IPS DF 6.9 (cell line): ENCODE data around the gene MED16.

Source experiments
- DNase-seq: peaks from one replicate; pipeline ENCODE4 v3.0.0-alpha.2; 2013; ENCODE audit warnings: low read depth, low spot score
- H3K27ac ChIP-seq: one replicate; pipeline ENCODE4 v1.5.1; 2013; ENCODE audit warnings: low read length, control low read depth
- H3K27me3 ChIP-seq: 2 replicates; pipeline ENCODE4 v1.6.1; 2013; ENCODE audit warnings: mild to moderate bottlenecking, low read length; ENCODE audit not compliant: control insufficient read depth, insufficient read depth
- H3K36me3 ChIP-seq: 2 replicates; pipeline ENCODE4 v1.6.1; 2013; ENCODE audit warnings: low read length; ENCODE audit not compliant: control insufficient read depth, insufficient read depth
- H3K4me1 ChIP-seq: 2 replicates; pipeline ENCODE4 v1.6.1; 2013; ENCODE audit warnings: low read length; ENCODE audit not compliant: control insufficient read depth, insufficient read depth
- H3K4me3 ChIP-seq: 2 replicates; pipeline ENCODE4 v1.5.1; 2013; ENCODE audit warnings: mild to moderate bottlenecking, low read length
- H3K9me3 ChIP-seq: 2 replicates; pipeline ENCODE4 v1.6.1; 2013; ENCODE audit warnings: low read length, inconsistent platforms; ENCODE audit not compliant: control insufficient read depth, insufficient read depth
- WGBS: extraction: QIAGEN DNeasy Blood & Tissue Kit; methylation state at CpG from one replicate; pipeline ENCODE4 v1.1.7; 2013; ENCODE audit warnings: mixed read lengths, missing lambda C conversion rate; ENCODE audit not compliant: insufficient read length, insufficient coverage; 5-methylcytosine and 5-hydroxymethylcytosine counted together

Gene MED16

GRCh38 chr19:918481-919198 lies 25.7 kb upstream of the MED16 start:
- peaks cover 28% of the 10 kb centered on the region for H3K27me3 ChIP-seq
- DNase-seq = no peak

DNA sequence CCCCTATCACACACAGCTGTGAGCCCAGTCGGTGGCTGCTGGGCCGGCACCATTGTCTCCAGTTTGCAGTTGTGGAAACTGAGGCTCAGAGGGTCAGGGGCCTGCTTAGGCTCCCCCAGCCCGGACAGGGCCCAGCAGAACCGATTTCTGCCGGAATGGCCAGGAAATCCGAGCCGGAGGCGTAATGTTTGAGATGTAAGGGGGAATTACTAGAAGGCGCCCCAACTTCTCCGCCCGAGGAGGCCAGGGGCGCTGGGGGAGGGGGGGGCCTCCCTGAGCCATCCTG lies 25.1 kb upstream of the MED16 start:
- Histone ChIP-seq H3K27ac (no peak overlapping the region), H3K4me3 (peak overlapping the region; percentile 45; the same call in 1 of the 2 replicates), H3K27me3 (peaks cover 28% of the 10 kb centered on the region), H3K9me3 (no peaks in the 10 kb centered on the region), H3K4me1 (peaks cover 4% of the 10 kb centered on the region), H3K36me3 (peaks cover 2% of the 10 kb centered on the region; the same call in 1 of the 2 replicates)
- no CpG with 5 or more reads among the region's 12 CpGs for WGBS
- no peak for DNase-seq

More at GRCh38 chr19:918481-919198, 25.7 kb upstream of the MED16 start:
- H3K27ac ChIP-seq = no peak overlapping the region
- peak overlapping the region; percentile 40; the same call in 1 of the 2 replicates for H3K4me3 ChIP-seq
- no CpG with 5 or more reads among the region's 58 CpGs for WGBS
- H3K9me3 ChIP-seq = no peaks in the 10 kb centered on the region
- peaks cover 2% of the 10 kb centered on the region; the same call in 1 of the 2 replicates for H3K36me3 ChIP-seq
- peaks cover 4% of the 10 kb centered on the region for H3K4me1 ChIP-seq

DNA sequence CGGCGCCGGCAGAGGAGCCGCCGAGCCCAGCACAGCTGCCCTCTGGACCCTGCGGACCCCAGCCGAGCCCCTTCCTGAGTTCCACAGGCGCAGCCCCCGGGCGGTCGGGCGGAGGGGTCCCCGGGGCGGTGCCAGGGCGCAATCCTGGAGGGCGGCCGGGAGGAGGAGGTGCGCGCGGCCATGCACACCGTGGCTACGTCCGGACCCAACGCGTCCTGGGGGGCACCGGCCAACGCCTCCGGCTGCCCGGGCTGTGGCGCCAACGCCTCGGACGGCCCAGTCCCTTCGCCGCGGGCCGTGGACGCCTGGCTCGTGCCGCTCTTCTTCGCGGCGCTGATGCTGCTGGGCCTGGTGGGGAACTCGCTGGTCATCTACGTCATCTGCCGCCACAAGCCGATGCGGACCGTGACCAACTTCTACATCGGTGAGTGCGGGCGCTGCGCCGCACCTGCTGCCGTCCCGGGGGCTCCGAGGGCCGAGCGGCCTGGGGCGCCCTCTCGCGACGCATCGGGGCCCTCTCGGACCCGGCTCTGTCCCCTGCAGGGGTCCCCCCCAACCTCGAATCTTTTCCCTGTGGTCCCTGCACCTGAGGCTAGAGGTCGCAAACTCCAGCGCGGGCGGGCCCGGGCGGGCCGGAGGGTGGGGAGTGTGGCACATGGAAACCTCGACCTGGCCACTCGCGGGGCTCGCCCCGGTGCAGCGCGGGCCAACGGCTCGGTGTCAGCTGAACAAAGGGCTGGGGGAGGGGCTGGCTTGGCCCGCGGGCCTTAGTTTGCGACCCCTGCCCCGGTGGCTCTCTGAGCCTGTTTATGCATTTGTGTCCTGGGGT lies 24.6 kb upstream of the MED16 start, which contains the start of gene KISS1R:
Gene KISS1R (plus strand): TSS at position 11 of the 829 bp plus-strand sequence. CDS start 170 bp downstream, at position 181.
- Histone ChIP-seq H3K9me3 (no peaks in the 10 kb centered on the region), H3K4me3 (peak within 1 kb of the TSS; percentile 45; the same call in 1 of the 2 replicates), H3K4me1 (peaks cover 4% of the 10 kb centered on the region), H3K27me3 (peaks cover 28% of the 10 kb centered on the region), H3K36me3 (peaks cover 2% of the 10 kb centered on the region; the same call in 1 of the 2 replicates), H3K27ac (no peak within 1 kb of the TSS)
- no CpG with 5 or more reads among the region's 87 CpGs for WGBS
- no peak for DNase-seq

DNA sequence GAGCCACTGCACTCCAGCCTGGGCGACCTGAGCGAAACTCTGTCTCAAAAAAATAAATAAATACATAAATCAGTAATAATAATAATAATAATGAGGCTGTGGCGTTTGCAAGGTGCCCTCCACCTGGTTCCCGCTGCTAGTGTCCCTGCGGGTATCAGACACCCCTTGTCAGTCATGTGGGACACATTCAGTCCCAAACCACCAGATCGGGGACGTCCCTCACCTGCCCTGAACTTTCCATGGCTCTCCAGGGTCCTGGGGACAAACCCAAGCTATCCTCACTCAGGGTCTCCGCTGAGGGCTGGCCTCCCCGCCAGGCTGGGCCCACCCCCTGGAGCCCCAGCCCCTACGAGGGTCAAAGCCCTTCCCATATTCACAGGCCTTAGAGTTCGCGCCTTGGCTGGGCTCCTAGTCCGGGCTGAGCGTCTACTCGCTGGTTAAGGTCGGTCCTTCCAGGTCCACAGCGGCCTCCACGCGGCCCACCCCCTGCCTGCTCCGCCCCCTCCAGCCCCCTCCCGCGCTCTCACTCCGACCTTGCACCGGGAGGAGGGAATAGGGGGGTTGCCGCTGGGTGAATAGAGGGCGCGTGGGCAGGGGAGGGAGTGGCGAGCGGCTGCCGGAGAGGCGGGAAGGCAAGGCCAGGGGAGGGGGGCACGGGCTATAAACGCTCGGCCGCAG lies 23.8 kb upstream of the MED16 start:
- H3K4me3 ChIP-seq = peak overlapping the region; percentile 45; the same call in 1 of the 2 replicates
- H3K27ac ChIP-seq = no peak overlapping the region
- peaks cover 4% of the 10 kb centered on the region for H3K4me1 ChIP-seq
- H3K9me3 ChIP-seq = no peaks in the 10 kb centered on the region
- DNase-seq = no peak
- peaks cover 28% of the 10 kb centered on the region for H3K27me3 ChIP-seq
- WGBS = no CpG with 5 or more reads among the region's 35 CpGs
- peaks cover 2% of the 10 kb centered on the region; the same call in 1 of the 2 replicates for H3K36me3 ChIP-seq

- DNase-seq = no peak
- WGBS = no CpG with 5 or more reads among the region's 76 CpGs
- H3K27me3 ChIP-seq = peaks cover 6% of the 10 kb centered on the region
- no peaks in the 10 kb centered on the region for H3K36me3 ChIP-seq
- peaks cover 2% of the 10 kb centered on the region for H3K4me1 ChIP-seq
- H3K9me3 ChIP-seq = no peaks in the 10 kb centered on the region
- H3K4me3 ChIP-seq = peak within 1 kb of the TSS; percentile 84
- H3K27ac ChIP-seq = no peak within 1 kb of the TSS
Observed at GRCh38 chr19:913080-913748, 20.2 kb upstream of the MED16 start, which contains the start of gene R3HDM4. TSS of gene R3HDM4 (minus strand) at chr19:913219. CDS start at chr19:913157, 62 bp downstream.

DNA sequence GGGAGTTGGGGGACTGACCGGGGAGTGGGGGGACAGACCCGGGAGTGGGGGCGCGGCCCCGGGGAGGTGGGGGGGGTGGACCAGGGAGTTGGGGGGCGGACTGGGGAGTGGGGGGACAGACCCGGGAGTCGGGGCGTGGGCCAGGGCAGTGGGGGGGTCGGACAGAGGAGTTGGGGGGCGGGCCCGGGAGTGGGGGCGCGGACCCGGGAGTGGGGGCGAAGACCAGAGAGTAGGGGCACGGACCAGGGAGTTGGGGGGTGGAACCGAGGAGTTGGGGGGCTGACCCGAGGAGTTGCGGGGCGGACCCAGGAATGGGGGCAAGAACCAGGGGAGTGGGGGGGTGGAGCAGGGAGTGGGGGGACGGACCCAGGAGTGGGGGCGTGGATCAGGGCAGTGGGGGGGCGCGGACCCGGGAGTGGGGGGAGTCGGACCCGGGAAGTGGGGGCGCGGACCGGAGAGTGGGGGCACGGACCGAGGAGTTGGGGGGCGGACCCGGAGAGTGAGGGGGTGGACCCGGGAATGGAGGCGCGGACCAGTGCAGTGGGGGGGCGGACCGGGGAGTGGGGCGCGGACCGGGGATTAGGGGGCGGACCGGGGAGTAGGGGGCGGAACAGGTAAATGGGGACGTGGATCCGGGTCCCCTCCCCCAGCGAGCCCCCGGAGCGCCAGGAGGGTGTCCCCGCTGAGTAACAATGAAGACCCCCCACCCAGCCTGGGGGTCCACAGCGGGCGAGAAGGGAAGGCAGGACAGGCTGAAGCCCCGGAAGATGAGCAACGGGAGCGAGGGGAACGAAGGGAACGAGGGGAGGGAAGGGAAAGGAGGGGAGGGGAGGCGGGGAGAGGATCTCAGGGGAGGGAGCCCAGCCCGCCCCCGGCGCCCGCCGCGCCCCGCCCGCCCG lies 19.4 kb upstream of the MED16 start:
- WGBS = no CpG with 5 or more reads among the region's 69 CpGs
- Histone ChIP-seq H3K27me3 (peaks cover 6% of the 10 kb centered on the region), H3K4me1 (peaks cover 2% of the 10 kb centered on the region), H3K9me3 (no peaks in the 10 kb centered on the region), H3K36me3 (no peaks in the 10 kb centered on the region), H3K4me3 (peak overlapping the region; percentile 84), H3K27ac (no peak overlapping the region)
- DNase-seq = no peak

- Histone ChIP-seq H3K27me3 (peaks cover 2% of the 10 kb centered on the region; the same call in 1 of the 2 replicates), H3K4me1 (peaks cover 2% of the 10 kb centered on the region), H3K9me3 (no peaks in the 10 kb centered on the region), H3K4me3 (peak overlapping the region; percentile 31; the same call in 1 of the 2 replicates), H3K27ac (no peak overlapping the region), H3K36me3 (no peaks in the 10 kb centered on the region)
- no CpG with 5 or more reads among the region's 54 CpGs for WGBS
- no peak for DNase-seq
Observed at GRCh38 chr19:911197-912033, 18.4 kb upstream of the MED16 start.

DNA sequence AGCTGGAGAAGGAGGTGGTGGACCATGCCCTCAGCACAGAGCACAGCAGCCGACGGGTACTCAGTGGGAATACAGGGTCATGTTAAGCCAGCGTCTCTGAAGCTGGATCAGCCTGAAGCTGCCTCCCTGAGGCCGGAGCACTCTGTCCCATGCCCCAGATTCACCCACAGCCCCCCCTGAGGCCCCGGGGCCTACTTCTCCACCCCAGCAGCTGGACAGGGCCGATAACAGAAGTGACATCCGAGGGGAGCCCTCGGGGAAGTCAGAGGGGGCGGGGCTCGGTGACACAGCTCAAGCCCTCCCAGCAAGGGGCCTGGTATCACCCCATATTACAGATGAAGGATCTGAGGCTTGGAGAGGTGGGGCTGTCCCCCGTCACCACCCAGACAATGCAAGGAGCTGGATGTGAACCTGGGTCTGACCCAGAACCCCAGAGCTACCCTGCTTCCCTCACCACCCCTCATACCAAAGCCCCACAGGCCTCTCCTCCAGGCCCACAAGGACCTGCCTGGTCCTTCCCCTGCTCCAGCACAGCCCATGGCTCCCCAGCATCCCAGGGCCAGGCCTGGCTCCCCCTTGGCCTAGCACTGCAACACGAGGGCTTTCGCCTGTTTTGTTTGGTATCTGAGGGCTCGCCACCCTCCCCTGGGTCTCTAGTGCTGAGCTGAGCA lies 14.3 kb upstream of the MED16 start:
- no peak overlapping the region for H3K27ac ChIP-seq
- no CpG with 5 or more reads among the region's 14 CpGs for WGBS
- no peak for DNase-seq
- no peak overlapping the region for H3K4me3 ChIP-seq
- H3K27me3 ChIP-seq = no peaks in the 10 kb centered on the region
- peaks cover 2% of the 10 kb centered on the region; the same call in 1 of the 2 replicates for H3K4me1 ChIP-seq
- H3K36me3 ChIP-seq = no peaks in the 10 kb centered on the region
- H3K9me3 ChIP-seq = no peaks in the 10 kb centered on the region
